ENCODE data around the gene CABCOCO1.

- no peak for TF ChIP-seq PATZ1 (CRISPR knock-in tag; IDR thresholded peaks at IDR 0.05; ENCODE audit: borderline replicate concordance)
- no peak for TF ChIP-seq ZFP30 (CRISPR knock-in tag; IDR thresholded peaks at IDR 0.05)
- TF ChIP-seq BACH2 (CRISPR knock-in tag; IDR thresholded peaks at IDR 0.05; ENCODE audit: borderline replicate concordance): no peak
- no peak for TF ChIP-seq ZNF565 (CRISPR knock-in tag; conservative IDR thresholded peaks at IDR 0.05; ENCODE audit: low read depth)
- no peak for TF ChIP-seq GLIS3 (CRISPR knock-in tag; IDR thresholded peaks at IDR 0.05)
- no peak for TF ChIP-seq ZNF8 (CRISPR knock-in tag; IDR thresholded peaks at IDR 0.05)
- no peak for TF ChIP-seq RARB (CRISPR knock-in tag; IDR thresholded peaks at IDR 0.05)
- TF ChIP-seq TSHZ2 (CRISPR knock-in tag; IDR thresholded peaks at IDR 0.05): no peak
Measured at GRCh38 chr10:61742812-61743211, 80.1 kb downstream of the CABCOCO1 start.

Measured in SK-N-SH treated with all-trans-retinoic acid at 6 μM for 48 hours (cell line).